ENCODE results near the gene DCTN1.
"Not testable (repeated sequence)": the region's sequence is repeated elsewhere in the genome, so short reads cannot be mapped to it uniquely, and the experiment has no call there.

Gene DCTN1

GRCh38 chr2:74379851-74380789 lies at the start of gene DCTN1:
Gene DCTN1, minus strand, starts transcription at chr2:74380311. Its CDS starts 274 bp downstream, at chr2:74380037.
- no peaks in the 10 kb centered on the region for H3K9me3 Mint-ChIP-seq
- no peak within 1 kb of the TSS for H3K4me3 Mint-ChIP-seq
- H3K27ac Mint-ChIP-seq, result no peak within 1 kb of the TSS
- ATAC-seq, result peak; percentile 65
- peaks cover 15% of the 10 kb centered on the region for H3K36me3 Mint-ChIP-seq (ENCODE audit: low read depth)
- no peaks in the 10 kb centered on the region for H3K27me3 Mint-ChIP-seq
- DNase-seq, result peak; percentile 18
- peaks cover 17% of the 10 kb centered on the region for H3K4me1 Mint-ChIP-seq

- DNase-seq, result no peak
- Mint-ChIP-seq H3K27ac (no peak overlapping the region), H3K27me3 (no peaks in the 10 kb centered on the region), H3K36me3 (ENCODE audit: low read depth) (peaks cover 9% of the 10 kb centered on the region), H3K9me3 (no peaks in the 10 kb centered on the region), H3K4me1 (no peaks in the 10 kb centered on the region), H3K4me3 (no peak overlapping the region)
- ATAC-seq, result no peak
Observed at GRCh38 chr2:74428675-74429074, 48.6 kb upstream of the DCTN1 start.

GRCh38 chr2:74427551-74427950 lies 47.4 kb upstream of the DCTN1 start:
- no peak overlapping the region for H3K4me3 Mint-ChIP-seq
- DNase-seq (no peak), ATAC-seq (no peak)
- no peaks in the 10 kb centered on the region for H3K27me3 Mint-ChIP-seq
- no peaks in the 10 kb centered on the region for H3K9me3 Mint-ChIP-seq
- peaks cover 17% of the 10 kb centered on the region for H3K36me3 Mint-ChIP-seq (ENCODE audit: low read depth)
- peaks cover 5% of the 10 kb centered on the region for H3K4me1 Mint-ChIP-seq
- H3K27ac Mint-ChIP-seq, result no peak overlapping the region

GRCh38 chr2:74426181-74426758 lies 46.2 kb upstream of the DCTN1 start:
- no peak overlapping the region for H3K4me3 Mint-ChIP-seq
- peaks cover 17% of the 10 kb centered on the region for H3K36me3 Mint-ChIP-seq (ENCODE audit: low read depth)

DNA sequence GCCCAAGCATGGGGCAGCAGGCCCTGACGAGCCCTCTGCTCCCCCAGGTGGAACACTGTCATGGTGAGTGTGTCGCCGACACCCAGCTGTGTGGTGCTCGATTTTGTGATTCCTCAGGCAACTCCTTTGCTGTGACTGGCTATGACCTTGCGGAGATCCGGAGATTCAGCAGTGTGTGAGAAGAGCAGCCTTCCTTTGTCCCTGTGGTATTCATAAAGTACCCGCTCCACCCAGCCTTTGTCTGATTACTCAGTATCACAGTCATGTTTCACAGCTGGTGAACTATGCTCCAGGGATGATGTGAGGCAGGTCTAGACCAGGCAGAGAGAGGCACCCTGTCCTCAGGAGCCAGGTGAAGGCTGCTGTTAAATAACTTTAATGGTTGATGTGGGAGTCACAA lies 45.4 kb upstream of the DCTN1 start:
- H3K27ac Mint-ChIP-seq, result no peak overlapping the region
- H3K36me3 Mint-ChIP-seq (ENCODE audit: low read depth), result peaks cover 17% of the 10 kb centered on the region
- H3K4me3 Mint-ChIP-seq, result no peak overlapping the region
- H3K4me1 Mint-ChIP-seq, result peaks cover 20% of the 10 kb centered on the region
- DNase-seq (no peak), ATAC-seq (no peak)
- no peaks in the 10 kb centered on the region for H3K9me3 Mint-ChIP-seq
- no peaks in the 10 kb centered on the region for H3K27me3 Mint-ChIP-seq

More at GRCh38 chr2:74426181-74426758, 46.2 kb upstream of the DCTN1 start:
- ATAC-seq (no peak), DNase-seq (no peak)
- Mint-ChIP-seq H3K27ac (no peak overlapping the region), H3K9me3 (no peaks in the 10 kb centered on the region), H3K4me1 (peaks cover 15% of the 10 kb centered on the region), H3K27me3 (no peaks in the 10 kb centered on the region)

- no peak overlapping the region for H3K27ac Mint-ChIP-seq
- H3K4me3 Mint-ChIP-seq, result no peak overlapping the region
- peaks cover 25% of the 10 kb centered on the region for H3K4me1 Mint-ChIP-seq
- peaks cover 17% of the 10 kb centered on the region for H3K36me3 Mint-ChIP-seq (ENCODE audit: low read depth)
- DNase-seq (no peak), ATAC-seq (no peak)
- no peaks in the 10 kb centered on the region for H3K27me3 Mint-ChIP-seq
- H3K9me3 Mint-ChIP-seq, result no peaks in the 10 kb centered on the region
Observed at GRCh38 chr2:74424995-74425406, 44.9 kb upstream of the DCTN1 start.

DNA sequence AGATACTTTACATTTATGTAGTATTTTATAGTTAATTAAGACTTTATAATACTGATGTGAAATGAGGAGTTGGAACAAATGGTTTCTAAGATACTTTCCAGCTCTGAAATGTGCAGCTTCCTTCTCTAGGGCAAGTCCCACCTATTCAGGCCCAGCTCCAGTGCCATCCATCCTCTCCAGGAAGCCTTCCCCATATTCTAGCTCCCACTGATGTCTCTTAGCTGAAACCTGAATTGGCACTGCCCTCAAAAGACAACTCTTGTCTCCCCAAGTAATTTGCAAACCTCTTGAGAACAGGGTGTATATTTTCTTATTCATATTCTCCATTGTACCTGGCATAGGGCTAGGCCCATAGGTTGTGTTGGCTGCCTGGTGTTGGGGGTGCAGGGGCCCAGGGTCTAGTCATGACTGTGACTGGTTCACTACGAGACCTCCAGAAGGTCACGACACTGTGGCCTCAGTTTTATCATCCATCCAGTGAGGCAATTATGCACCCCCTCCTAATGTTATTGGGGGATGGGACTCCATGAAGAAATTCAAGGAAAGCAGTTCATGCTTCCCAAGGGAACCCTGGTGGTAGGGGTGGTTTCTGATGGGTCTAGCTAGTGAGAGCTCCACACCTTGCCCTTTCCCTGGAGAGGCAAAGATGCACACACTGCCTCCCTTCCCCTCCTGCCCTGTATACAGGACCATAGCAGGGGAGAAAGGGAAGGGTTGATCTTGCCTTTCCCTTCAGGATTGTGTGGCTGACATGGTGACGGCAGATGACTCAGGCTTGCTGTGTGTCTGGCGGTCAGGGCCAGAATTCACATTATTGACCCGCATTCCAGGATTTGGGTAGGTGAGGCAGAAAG lies 44.3 kb upstream of the DCTN1 start:
- Mint-ChIP-seq H3K4me1 (peaks cover 27% of the 10 kb centered on the region), H3K4me3 (no peak overlapping the region), H3K27ac (no peak overlapping the region), H3K27me3 (no peaks in the 10 kb centered on the region), H3K9me3 (no peaks in the 10 kb centered on the region), H3K36me3 (ENCODE audit: low read depth) (peaks cover 17% of the 10 kb centered on the region)
- DNase-seq (no peak), ATAC-seq (no peak)

GRCh38 chr2:74423231-74424095 lies 43.4 kb upstream of the DCTN1 start:
- H3K4me3 Mint-ChIP-seq, result peak overlapping the region; percentile 96
- H3K36me3 Mint-ChIP-seq (ENCODE audit: low read depth), result peaks cover 17% of the 10 kb centered on the region
- H3K27me3 Mint-ChIP-seq, result no peaks in the 10 kb centered on the region
- ATAC-seq (no peak), DNase-seq (no peak)
- peaks cover 29% of the 10 kb centered on the region for H3K4me1 Mint-ChIP-seq
- H3K27ac Mint-ChIP-seq, result peak overlapping the region; percentile 12
- H3K9me3 Mint-ChIP-seq, result no peaks in the 10 kb centered on the region

GRCh38 chr2:74421221-74421870 lies 41.2 kb upstream of the DCTN1 start, which contains the start of the genes C2orf81 and WDR54:
Gene C2orf81, minus strand, starts transcription at chr2:74421619. Its CDS starts 59 bp downstream, at chr2:74421560.
Gene WDR54, plus strand, starts transcription at chr2:74421730. Its CDS starts 424 bp downstream, at chr2:74422154.
- Mint-ChIP-seq H3K4me1 (peaks cover 34% of the 10 kb centered on the region), H3K27me3 (no peaks in the 10 kb centered on the region), H3K27ac (peak within 1 kb of the TSS; percentile 93), H3K36me3 (ENCODE audit: low read depth) (peaks cover 17% of the 10 kb centered on the region), H3K9me3 (no peaks in the 10 kb centered on the region), H3K4me3 (peak within 1 kb of the TSS; percentile 96)
- ATAC-seq (peak; percentile 94), DNase-seq (peak; percentile 98)

DNA sequence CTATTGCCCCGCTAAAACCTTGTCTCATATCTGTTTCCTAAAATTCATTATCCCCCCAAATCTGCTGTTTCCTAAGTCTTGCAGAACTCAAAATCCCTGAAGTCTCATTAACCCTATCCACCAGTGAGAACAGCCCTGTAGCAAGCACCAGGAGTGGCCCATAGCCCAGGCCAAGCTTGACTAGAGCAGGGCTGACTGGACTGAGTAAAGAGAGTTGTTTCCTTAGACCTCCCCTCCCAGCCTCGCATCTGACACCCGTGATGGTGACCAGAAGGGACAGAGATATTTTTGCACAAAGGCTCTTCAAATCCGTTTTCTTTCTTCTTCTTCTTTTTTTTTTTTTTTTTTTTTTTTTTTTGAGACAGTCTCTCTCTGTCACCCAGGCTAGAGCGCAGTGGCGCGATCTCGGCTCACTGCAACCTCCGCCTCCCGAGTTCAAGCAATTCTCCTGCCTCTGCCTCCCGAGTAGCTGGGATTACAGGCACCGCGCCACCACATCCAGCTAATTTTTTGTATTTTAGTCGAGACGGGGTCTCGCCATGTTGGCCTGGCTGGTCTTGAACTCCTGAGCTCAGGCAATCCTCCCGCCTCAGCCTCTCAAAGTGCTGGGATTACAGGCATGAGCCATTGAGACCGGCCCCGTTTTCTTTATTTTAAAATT lies 40.5 kb upstream of the DCTN1 start:
- not testable (repeated sequence) for ATAC-seq, H3K9me3 Mint-ChIP-seq, H3K27me3 Mint-ChIP-seq, DNase-seq
- Mint-ChIP-seq H3K27ac (peak overlapping the region; percentile 93), H3K36me3 (ENCODE audit: low read depth) (peaks cover 15% of the 10 kb centered on the region), H3K4me3 (peak overlapping the region; percentile 96), H3K4me1 (peaks cover 42% of the 10 kb centered on the region)

- peaks cover 47% of the 10 kb centered on the region for H3K4me1 Mint-ChIP-seq
Observed at GRCh38 chr2:74420006-74420405, 39.9 kb upstream of the DCTN1 start.

GRCh38 chr2:74419345-74419744 lies 39.2 kb upstream of the DCTN1 start:
- ATAC-seq (no peak), DNase-seq (no peak)
- H3K27ac Mint-ChIP-seq, result no peak overlapping the region
- no peaks in the 10 kb centered on the region for H3K27me3 Mint-ChIP-seq
- no peak overlapping the region for H3K4me3 Mint-ChIP-seq
- H3K4me1 Mint-ChIP-seq, result peaks cover 49% of the 10 kb centered on the region
- no peaks in the 10 kb centered on the region for H3K9me3 Mint-ChIP-seq
- peaks cover 9% of the 10 kb centered on the region for H3K36me3 Mint-ChIP-seq (ENCODE audit: low read depth)

More at GRCh38 chr2:74420006-74420405, 39.9 kb upstream of the DCTN1 start:
- H3K36me3 Mint-ChIP-seq (ENCODE audit: low read depth), result peaks cover 12% of the 10 kb centered on the region
- H3K27ac Mint-ChIP-seq, result peak overlapping the region; percentile 2
- H3K9me3 Mint-ChIP-seq, result no peaks in the 10 kb centered on the region
- DNase-seq, result no peak
- peak overlapping the region; percentile 96 for H3K4me3 Mint-ChIP-seq
- no peak for ATAC-seq
- no peaks in the 10 kb centered on the region for H3K27me3 Mint-ChIP-seq

DNA sequence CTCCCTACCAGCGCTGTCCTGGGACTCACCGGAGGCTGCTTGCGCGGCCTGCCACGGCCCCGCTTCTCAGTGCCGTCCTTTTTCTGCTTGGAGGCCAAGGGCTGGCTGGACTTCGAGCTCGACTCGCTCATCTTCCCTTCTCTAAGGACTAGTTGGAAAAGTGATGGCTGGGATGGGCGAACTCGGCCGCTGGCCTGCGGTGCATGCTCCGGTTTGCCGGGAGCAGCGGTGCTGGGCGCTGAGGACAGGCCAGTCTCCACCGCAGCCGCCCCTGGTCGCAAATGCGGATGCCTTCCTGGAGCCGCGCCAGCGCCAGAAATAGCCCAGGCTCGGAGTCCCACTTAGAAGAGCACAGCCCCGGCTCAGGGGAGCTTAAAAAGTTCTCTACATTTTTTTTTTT lies 38.2 kb upstream of the DCTN1 start:
- no peaks in the 10 kb centered on the region for H3K27me3 Mint-ChIP-seq
- H3K4me3 Mint-ChIP-seq, result no peak overlapping the region
- peaks cover 5% of the 10 kb centered on the region for H3K36me3 Mint-ChIP-seq (ENCODE audit: low read depth)
- ATAC-seq, result no peak
- H3K9me3 Mint-ChIP-seq, result no peaks in the 10 kb centered on the region
- H3K4me1 Mint-ChIP-seq, result peaks cover 56% of the 10 kb centered on the region
- no peak overlapping the region for H3K27ac Mint-ChIP-seq
- no peak for DNase-seq

Measured in activated naive CD8-positive, alpha-beta T cell treated with anti-CD3 and anti-CD28 coated beads, Interleukin-2, amount 50 U/mL, for 24 hours (primary cell).